HCT116 (cell line): ENCODE data around the gene IPCEF1. TPM values are rescaled to one million over a fixed set of nuclear protein-coding genes. Genes with fewer than 3 reads are reported as not detected.

Source experiments
- ATAC-seq: fragments of 200-7000 bp; cut with Tn5 transposase; 2 replicates; pipeline ENCODE4 v1.9.1; 2020; ENCODE audit warnings: mild to moderate bottlenecking, moderate library complexity
- BruUV-seq: library from RNA; stranded (reverse); fragments of 400-500 nt; replicated peaks from 2 replicates; lab custom pipeline; 2021; lab: Mats Ljungman, UMichigan
- CTCF ChIA-PET: fragments of 300-600 bp; sonication (Branson Sonifier 250); formaldehyde crosslinking; loops from one replicate; lab custom pipeline; 2021; ENCODE audit warnings: antibody characterized with exemption; lab: Charles Lee
- POLR2A ChIA-PET: fragments of 300-600, 350-600 bp; sonication (Branson Sonifier 250); formaldehyde crosslinking; loops from one replicate; lab custom pipeline; 2021; ENCODE audit warnings: antibody characterized with exemption; lab: Charles Lee
- RAD21 ChIA-PET, 2 experiments: fragments of 300-600 bp; sonication (Branson Sonifier 250); formaldehyde crosslinking; loops; one replicate each; lab custom pipeline; 2023; ENCODE audit warnings: low total read pairs in 2 of 2; ENCODE audit not compliant: uncharacterized antibody in 2 of 2, unreplicated experiment in 2 of 2, low non-redundant PET in 1 of 2; lab: Charles Lee
- DNase-seq: peaks from one replicate; pipeline ENCODE4 v3.0.0-alpha.2; 2010; ENCODE audit warnings: low read depth, low spot score
- H2AFZ ChIP-seq: fragments of 200-600 bp; shearing (Covaris generic), sonication (generic); 2 replicates; pipeline ENCODE4 v1.6.1; 2017; ENCODE audit warnings: low read depth, mixed run types, mixed read lengths, antibody characterized with exemption, low read length; ENCODE audit not compliant: poor library complexity, severe bottlenecking
- H3K27ac ChIP-seq: 2 replicates; pipeline ENCODE4 v1.5.1; 2012; ENCODE audit warnings: low read depth, low read length
- H3K27me3 ChIP-seq: fragments of 200-600 bp; sonication (generic); 2 replicates; pipeline ENCODE4 v1.6.1; 2016; ENCODE audit warnings: mixed run types, low read length, mixed read lengths; ENCODE audit not compliant: insufficient read depth
- H3K36me3 ChIP-seq, 2 experiments: fragments of 200-500 bp in 1 of 2; fragments of 200-600 bp in 1 of 2; sonication (Bioruptor generic) in 1 of 2; sonication (generic) in 1 of 2; 2 replicates each; pipeline versions ENCODE4 v1.5.1 to v1.6.1; 2014 to 2016; ENCODE audit warnings: low read length in 2 of 2, inconsistent platforms in 1 of 2, mixed read lengths in 1 of 2, mixed run types in 1 of 2; ENCODE audit not compliant: insufficient read depth in 2 of 2, control insufficient read depth in 1 of 2
- H3K4me1 ChIP-seq, 2 experiments: fragments of 200-600 bp in 1 of 2; sonication (generic) in 1 of 2; 2 replicates each; pipeline versions ENCODE4 v1.5.1 to v1.6.1; 2012 to 2017; ENCODE audit warnings: low read length in 2 of 2, inconsistent platforms in 1 of 2, mild to moderate bottlenecking in 1 of 2, mixed read lengths in 1 of 2, mixed run types in 1 of 2, moderate library complexity in 1 of 2; ENCODE audit not compliant: insufficient read depth in 2 of 2, control insufficient read depth in 1 of 2
- H3K4me2 ChIP-seq: fragments of 200-600 bp; sonication (generic); 2 replicates; pipeline ENCODE4 v1.6.1; 2017; ENCODE audit warnings: mixed run types, low read length, mixed read lengths
- H3K4me3 ChIP-seq, 2 experiments: fragments of 200-600 bp in 1 of 2; sonication (generic) in 1 of 2; replicated peaks in 1 of 2; 2 replicates each; pipeline ENCODE4 v1.5.1; 2011 to 2016; ENCODE audit warnings: low read length in 2 of 2, control low read depth in 1 of 2, low read depth in 1 of 2, mild to moderate bottlenecking in 1 of 2, mixed read lengths in 1 of 2, mixed run types in 1 of 2
- H3K79me2 ChIP-seq: fragments of 200-600 bp; sonication (generic); 2 replicates; pipeline ENCODE4 v1.6.1; 2017; ENCODE audit warnings: mild to moderate bottlenecking, mixed run types, low read length, moderate library complexity, mixed read lengths; ENCODE audit not compliant: insufficient read depth
- H3K9ac ChIP-seq: fragments of 200-600 bp; sonication (generic); 2 replicates; pipeline ENCODE4 v1.6.1; 2016; ENCODE audit warnings: low read length, mixed read lengths
- H3K9me2 ChIP-seq: fragments of 200-600 bp; sonication (generic), shearing (Covaris generic); 2 replicates; pipeline ENCODE4 v1.6.1; 2017; ENCODE audit warnings: mixed run types, mild to moderate bottlenecking, moderate library complexity; ENCODE audit not compliant: insufficient read depth
- H3K9me3 ChIP-seq, 2 experiments: fragments of 200-500 bp in 1 of 2; fragments of 200-600 bp in 1 of 2; sonication (Bioruptor generic) in 1 of 2; sonication (generic) in 1 of 2; 2 replicates each; pipeline ENCODE4 v1.6.1; 2014 to 2017; ENCODE audit warnings: low read length in 2 of 2, mixed read lengths in 2 of 2, inconsistent platforms in 1 of 2, low read depth in 1 of 2, mild to moderate bottlenecking in 1 of 2, mixed run types in 1 of 2, moderate library complexity in 1 of 2; ENCODE audit not compliant: control insufficient read depth in 1 of 2, insufficient read depth in 1 of 2
- H4K20me1 ChIP-seq: fragments of 200-600 bp; sonication (generic), shearing (Covaris generic); 2 replicates; pipeline ENCODE4 v1.6.1; 2017; ENCODE audit warnings: mixed run types, mild to moderate bottlenecking, moderate library complexity; ENCODE audit not compliant: insufficient read depth
- ATF3 ChIP-seq: IDR thresholded peaks from 2 replicates; pipeline ENCODE4 v1.6.1; 2012
- CBX3 ChIP-seq: IDR thresholded peaks from 2 replicates; pipeline ENCODE4 v1.6.1; 2012; ENCODE audit warnings: low read depth
- CEBPB ChIP-seq: IDR thresholded peaks from 2 replicates; pipeline ENCODE4 v1.6.1; 2012; ENCODE audit warnings: low read depth
- EGR1 ChIP-seq: IDR thresholded peaks from 2 replicates; pipeline ENCODE4 v1.6.1; 2012; ENCODE audit warnings: low read depth
- EZH2 ChIP-seq: fragments of 200-600 bp; sonication (generic); IDR thresholded peaks from 2 replicates; pipeline ENCODE4 v1.6.1; 2017; ENCODE audit warnings: antibody characterized with exemption, mixed run types
- EZH2phosphoT487 ChIP-seq: fragments of 200-600 bp; IDR thresholded peaks from 2 replicates; pipeline ENCODE4 v1.6.1; 2018; ENCODE audit warnings: antibody characterized with exemption, borderline replicate concordance
- POLR2A ChIP-seq: IDR thresholded peaks from 2 replicates; pipeline ENCODE4 v1.7.0; 2011; ENCODE audit warnings: borderline replicate concordance; ENCODE audit not compliant: insufficient read depth, insufficient read length; ENCODE audit errors: extremely low read depth
- POLR2AphosphoS5 ChIP-seq: IDR thresholded peaks from 2 replicates; pipeline ENCODE4 v1.6.1; 2011; ENCODE audit warnings: mild to moderate bottlenecking, low read depth, low read length, moderate library complexity
- RAD21 ChIP-seq: IDR thresholded peaks from 2 replicates; pipeline ENCODE4 v1.6.1; 2012; ENCODE audit warnings: low read depth, mild to moderate bottlenecking
- SIN3A ChIP-seq: IDR thresholded peaks from 2 replicates; pipeline ENCODE4 v1.6.1; 2012; ENCODE audit warnings: low read depth
- SRF ChIP-seq: IDR thresholded peaks from 2 replicates; pipeline ENCODE4 v1.6.1; 2012; ENCODE audit warnings: low read depth
- TCF7L2 ChIP-seq: IDR thresholded peaks from 2 replicates; pipeline ENCODE4 v1.7.0; 2011; ENCODE audit warnings: borderline replicate concordance, inconsistent platforms; ENCODE audit not compliant: insufficient read depth, insufficient read length; ENCODE audit errors: extremely low read depth
- YY1 ChIP-seq: IDR thresholded peaks from 2 replicates; pipeline ENCODE4 v1.6.1; 2011; ENCODE audit warnings: low read length, low read depth, moderate library complexity, mild to moderate bottlenecking; ENCODE audit not compliant: insufficient replicate concordance; ENCODE audit errors: extremely low read depth
- ZBTB33 ChIP-seq: IDR thresholded peaks from 2 replicates; pipeline ENCODE4 v1.6.1; 2011; ENCODE audit warnings: mild to moderate bottlenecking, low read length, moderate library complexity; ENCODE audit not compliant: insufficient replicate concordance; ENCODE audit errors: extremely low read depth
- intact Hi-C: fragments of 100-400 bp; cut with micrococcal nuclease; formaldehyde crosslinking; loops from 2 replicates; pipeline ENCODE4 v1.10.0; 2022
- total RNA-seq: library from RNA; stranded (reverse); gene quantifications from one replicate; pipeline ENCODE4 v1.2.1, GENCODE V29; 2021; ENCODE audit not compliant: unreplicated experiment

The IPCEF1 gene
- total RNA-seq, 1 experiment from 2014 or later = 0.32 TPM

GRCh38 chr6:154292855-154293519 lies 63.6 kb downstream of the IPCEF1 start:
- Histone ChIP-seq H3K9ac (no peak overlapping the region), H4K20me1 (no peaks in the 10 kb centered on the region), H3K4me1 (peaks cover 0 to 11% of the 10 kb centered on the region in 2 experiments; a peak in 2 of 4 replicates), H3K79me2 (no peaks in the 10 kb centered on the region), H3K27me3 (no peaks in the 10 kb centered on the region), H2AFZ (no peak overlapping the region), H3K36me3 (no peaks in the 10 kb centered on the region), H3K9me2 (no peaks in the 10 kb centered on the region; the same call in 1 of the 2 replicates), H3K27ac (no peak overlapping the region), H3K4me3 (no peak overlapping the region), H3K9me3 (no peaks in the 10 kb centered on the region), H3K4me2 (peak overlapping the region; percentile 11; the same call in 1 of the 2 replicates)
- TF ChIP-seq SRF = no peak
- no peak for TF ChIP-seq TCF7L2
- TF ChIP-seq POLR2AphosphoS5 = no peak
- no peak for TF ChIP-seq EZH2
- no peak for TF ChIP-seq CEBPB
- intact Hi-C loops = no loop called here
- ATAC-seq = no peak
- ChIA-PET POLR2A (no interaction called here), RAD21 (no interaction called here), CTCF (interaction anchor here (0.7 kb wide), 1 partner anchor 12 kb away, joined by 3 read pairs; no protein-coding TSS in a partner anchor)
- DNase-seq = no peak
- no TSS peak for BruUV-seq

- Histone ChIP-seq H3K36me3 (no peaks in the 10 kb centered on the region), H4K20me1 (no peaks in the 10 kb centered on the region), H3K4me3 (no peak overlapping the region), H2AFZ (no peak overlapping the region), H3K4me2 (no peak overlapping the region), H3K4me1 (peaks cover 0 to 11% of the 10 kb centered on the region in 2 experiments; a peak in 2 of 4 replicates), H3K9me2 (no peaks in the 10 kb centered on the region; the same call in 1 of the 2 replicates), H3K9ac (no peak overlapping the region), H3K79me2 (no peaks in the 10 kb centered on the region), H3K27ac (no peak overlapping the region), H3K27me3 (no peaks in the 10 kb centered on the region), H3K9me3 (no peaks in the 10 kb centered on the region)
- ChIA-PET POLR2A (no interaction called here), CTCF (interaction anchor here (0.7 kb wide), 1 partner anchor 12 kb away, joined by 3 read pairs; no protein-coding TSS in a partner anchor), RAD21 (no interaction called here)
- no peak for TF ChIP-seq YY1
- TF ChIP-seq SIN3A = no peak
- TF ChIP-seq POLR2AphosphoS5 = no peak
- no peak for TF ChIP-seq ATF3
- no peak for TF ChIP-seq RAD21
- no peak for TF ChIP-seq EZH2phosphoT487
- no peak for TF ChIP-seq ZBTB33
- no peak for TF ChIP-seq CBX3
- no peak for TF ChIP-seq SRF
- TF ChIP-seq EGR1 = no peak
- TF ChIP-seq POLR2A = no peak
- DNase-seq = no peak
- intact Hi-C loops = no loop called here
- BruUV-seq = no TSS peak
- ATAC-seq = no peak
These were observed 64.5 kb downstream of the IPCEF1 start for GRCh38 chr6:154292066-154292465.
